GM06990 (cell line): ENCODE results near the gene GLRA1.

Experiments
- DNase-seq: peaks from one replicate; pipeline ENCODE4 v3.0.0-alpha.2; 2011; ENCODE audit not compliant: insufficient read length; ENCODE audit errors: extremely low read depth
- H3K27me3 ChIP-seq: replicated peaks from 2 replicates; pipeline ENCODE4 v1.6.0; 2011; ENCODE audit warnings: low read length; ENCODE audit not compliant: control insufficient read depth, insufficient read depth
- H3K36me3 ChIP-seq: 2 replicates; pipeline ENCODE4 v1.5.1; 2011; ENCODE audit warnings: low read length; ENCODE audit not compliant: control insufficient read depth, insufficient read depth
- H3K4me3 ChIP-seq: replicated peaks from 2 replicates; pipeline ENCODE4 v1.5.1; 2011; ENCODE audit warnings: low read depth, mild to moderate bottlenecking, control low read depth, low read length
- CTCF ChIP-seq: IDR thresholded peaks from 2 replicates; pipeline ENCODE4 v1.5.1; 2011; ENCODE audit warnings: low read length, control low read depth, mild to moderate bottlenecking, inconsistent platforms; ENCODE audit not compliant: insufficient read depth, poor library complexity, severe bottlenecking

GLRA1 gene

GRCh38 chr5:151961557-151961956 lies 36.9 kb upstream of the GLRA1 start:
- Histone ChIP-seq H3K27me3 (no peaks in the 10 kb centered on the region), H3K4me3 (no peak overlapping the region), H3K36me3 (no peaks in the 10 kb centered on the region)
- DNase-seq, result no peak
- no peak for TF ChIP-seq CTCF

GRCh38 chr5:151958111-151958510 lies 33.5 kb upstream of the GLRA1 start:
- Histone ChIP-seq H3K4me3 (no peak overlapping the region), H3K36me3 (no peaks in the 10 kb centered on the region), H3K27me3 (no peaks in the 10 kb centered on the region)
- TF ChIP-seq CTCF, result no peak
- DNase-seq, result no peak

- DNase-seq, result no peak
- TF ChIP-seq CTCF, result no peak
- no peak overlapping the region for H3K4me3 ChIP-seq
- no peaks in the 10 kb centered on the region for H3K27me3 ChIP-seq
- H3K36me3 ChIP-seq, result no peaks in the 10 kb centered on the region
Measured at GRCh38 chr5:151956725-151957124, 32.1 kb upstream of the GLRA1 start.

- Histone ChIP-seq H3K36me3 (no peaks in the 10 kb centered on the region), H3K27me3 (no peaks in the 10 kb centered on the region), H3K4me3 (no peak overlapping the region)
- no peak for DNase-seq
- TF ChIP-seq CTCF, result no peak
Measured at GRCh38 chr5:151954255-151954654, 29.6 kb upstream of the GLRA1 start.

- Histone ChIP-seq H3K27me3 (no peaks in the 10 kb centered on the region), H3K4me3 (no peak overlapping the region), H3K36me3 (no peaks in the 10 kb centered on the region)
- no peak for DNase-seq
- TF ChIP-seq CTCF, result no peak
Measured at GRCh38 chr5:151953833-151954232, 29.2 kb upstream of the GLRA1 start.

GRCh38 chr5:151952238-151952637 lies 27.6 kb upstream of the GLRA1 start:
- H3K27me3 ChIP-seq, result no peaks in the 10 kb centered on the region
- no peaks in the 10 kb centered on the region for H3K36me3 ChIP-seq
- TF ChIP-seq CTCF, result no peak
- no peak for DNase-seq
- no peak overlapping the region for H3K4me3 ChIP-seq
